Measurements from ENCODE around the gene RIPPLY3. TPM values are rescaled to one million over a fixed set of nuclear protein-coding genes. Genes with fewer than 3 reads are reported as not detected.
A peak's percentile ranks its signal among the peaks of the same experiment; 100 is the strongest.

The RIPPLY3 gene
- total and polyA plus RNA-seq, 2 of the 13 experiments (the other 11 are each of a cell fraction or from before 2014, with no cell fraction given): 0.09 to 2.9 TPM

- in situ Hi-C loops (cut with HindIII; ENCODE audit: extremely low pct_ligation_motif_present, low pct_unique_long_range_greater_than_20kb): no loop called here
- peaks cover 0 to 3% of the 10 kb centered on the region in 2 experiments; a peak in 1 of 5 replicates for H3K36me3 ChIP-seq (replicated peaks in 1 of 2; ENCODE audit: control insufficient read depth in 1 of 2, insufficient read depth in 2 of 2, low read length in 2 of 2)
- TF ChIP-seq, protein P1, sequence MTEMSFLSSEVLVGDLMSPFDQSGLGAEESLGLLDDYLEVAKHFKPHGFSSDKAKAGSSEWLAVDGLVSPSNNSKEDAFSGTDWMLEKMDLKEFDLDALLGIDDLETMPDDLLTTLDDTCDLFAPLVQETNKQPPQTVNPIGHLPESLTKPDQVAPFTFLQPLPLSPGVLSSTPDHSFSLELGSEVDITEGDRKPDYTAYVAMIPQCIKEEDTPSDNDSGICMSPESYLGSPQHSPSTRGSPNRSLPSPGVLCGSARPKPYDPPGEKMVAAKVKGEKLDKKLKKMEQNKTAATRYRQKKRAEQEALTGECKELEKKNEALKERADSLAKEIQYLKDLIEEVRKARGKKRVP (CRISPR knock-in tag; IDR thresholded peaks at IDR 0.05): no peak
- TF ChIP-seq POLR2AphosphoS2 (IDR thresholded peaks at IDR 0.05; ENCODE audit: low read depth, low read length) (no peak), EEA1 (CRISPR knock-in tag; IDR thresholded peaks at IDR 0.05; ENCODE audit: borderline replicate concordance) (no peak), ZBTB26 (CRISPR knock-in tag; IDR thresholded peaks at IDR 0.05; ENCODE audit: borderline replicate concordance) (no peak), RFX1 (IDR thresholded peaks at IDR 0.05) (peak; percentile 41; the same call in 1 of the 2 replicates), PLRG1 (conservative IDR thresholded peaks at IDR 0.05) (no peak), ZFY (CRISPR knock-in tag; IDR thresholded peaks at IDR 0.05) (no peak)
- TF ChIP-seq, protein P2, sequence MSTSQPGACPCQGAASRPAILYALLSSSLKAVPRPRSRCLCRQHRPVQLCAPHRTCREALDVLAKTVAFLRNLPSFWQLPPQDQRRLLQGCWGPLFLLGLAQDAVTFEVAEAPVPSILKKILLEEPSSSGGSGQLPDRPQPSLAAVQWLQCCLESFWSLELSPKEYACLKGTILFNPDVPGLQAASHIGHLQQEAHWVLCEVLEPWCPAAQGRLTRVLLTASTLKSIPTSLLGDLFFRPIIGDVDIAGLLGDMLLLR (CRISPR knock-in tag; IDR thresholded peaks at IDR 0.05): no peak
- TF ChIP-seq, protein P3, sequence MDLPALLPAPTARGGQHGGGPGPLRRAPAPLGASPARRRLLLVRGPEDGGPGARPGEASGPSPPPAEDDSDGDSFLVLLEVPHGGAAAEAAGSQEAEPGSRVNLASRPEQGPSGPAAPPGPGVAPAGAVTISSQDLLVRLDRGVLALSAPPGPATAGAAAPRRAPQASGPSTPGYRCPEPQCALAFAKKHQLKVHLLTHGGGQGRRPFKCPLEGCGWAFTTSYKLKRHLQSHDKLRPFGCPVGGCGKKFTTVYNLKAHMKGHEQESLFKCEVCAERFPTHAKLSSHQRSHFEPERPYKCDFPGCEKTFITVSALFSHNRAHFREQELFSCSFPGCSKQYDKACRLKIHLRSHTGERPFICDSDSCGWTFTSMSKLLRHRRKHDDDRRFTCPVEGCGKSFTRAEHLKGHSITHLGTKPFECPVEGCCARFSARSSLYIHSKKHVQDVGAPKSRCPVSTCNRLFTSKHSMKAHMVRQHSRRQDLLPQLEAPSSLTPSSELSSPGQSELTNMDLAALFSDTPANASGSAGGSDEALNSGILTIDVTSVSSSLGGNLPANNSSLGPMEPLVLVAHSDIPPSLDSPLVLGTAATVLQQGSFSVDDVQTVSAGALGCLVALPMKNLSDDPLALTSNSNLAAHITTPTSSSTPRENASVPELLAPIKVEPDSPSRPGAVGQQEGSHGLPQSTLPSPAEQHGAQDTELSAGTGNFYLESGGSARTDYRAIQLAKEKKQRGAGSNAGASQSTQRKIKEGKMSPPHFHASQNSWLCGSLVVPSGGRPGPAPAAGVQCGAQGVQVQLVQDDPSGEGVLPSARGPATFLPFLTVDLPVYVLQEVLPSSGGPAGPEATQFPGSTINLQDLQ (CRISPR knock-in tag; IDR thresholded peaks at IDR 0.05): no peak
- no peaks in the 10 kb centered on the region for H3K9me3 ChIP-seq (ENCODE audit: low read length)
- no peaks in the 10 kb centered on the region for H3K27me3 ChIP-seq (ENCODE audit: control insufficient read depth in 1 of 2, insufficient read depth in 2 of 2, low read length in 2 of 2)
- H4K20me1 ChIP-seq (ENCODE audit: insufficient read depth, low read length): no peaks in the 10 kb centered on the region
- H3K9ac ChIP-seq (ENCODE audit: insufficient read depth, low read depth, low read length): no peak overlapping the region
- H2AFZ ChIP-seq (ENCODE audit: low read length): no peak overlapping the region
- no peak for DNase-seq (ENCODE audit: low spot score)
- peaks cover 28% of the 10 kb centered on the region for H3K4me1 ChIP-seq (ENCODE audit: insufficient read depth, low read length)
- no TSS peak for BruUV-seq (replicated peaks)
- H3K79me2 ChIP-seq (ENCODE audit: insufficient read depth, low read length): no peaks in the 10 kb centered on the region
- FAIRE-seq: no peak
- ATAC-seq: no peak
- ChIA-PET CTCF (ENCODE audit: low intra/inter-chr PET ratio, low total read pairs) (no interaction called here), POLR2A (no interaction called here)
- no peak overlapping the region for H3K27ac ChIP-seq (ENCODE audit: extremely low read length, insufficient read depth, low read length)
- no peak overlapping the region for H3K4me2 ChIP-seq (ENCODE audit: low read depth, low read length)
- intact Hi-C loops (cut with micrococcal nuclease; ENCODE audit: unreplicated experiment): no loop called here
- H3K4me3 ChIP-seq (replicated peaks in 1 of 3; ENCODE audit: insufficient read depth in 1 of 3, low read depth in 2 of 3, low read length in 3 of 3): no peak overlapping the region
- WGBS (ENCODE audit: low lambda C conversion rate): 96% methylated on average over 9 of the region's 9 CpGs
Measured at GRCh38 chr21:37065561-37066177, 59.2 kb downstream of the RIPPLY3 start.

Small RNA genes lying within 50 kb of the gene (small RNA-seq; reads per million reads assigned to genes)
- 0 reads per million in 3 experiments for gene RF00019 (ENCODE audit: insufficient read depth in 2 of 3, insufficient read length in 3 of 3, low read depth in 2 of 3, low replicate concordance in 1 of 3)
- gene RNU6-696P (ENCODE audit: insufficient read depth in 2 of 3, insufficient read length in 3 of 3, low read depth in 2 of 3, low replicate concordance in 1 of 3): 0 to 1.9 (median 0) reads per million in 3 experiments

Other genes starting within 250 kb of the RIPPLY3 start
- 11.7 and 12.3 TPM in 2 replicates for gene HLCS, start 40.0 kb upstream of the RIPPLY3 start, total RNA-seq (2016; rRNA removed; fragmentation: Illumina TruSeq; extraction: Trizol)
- gene HLCS, start 40.0 kb upstream of the RIPPLY3 start, polyA plus RNA-seq (2011; rRNA removed): 7.9 and 8.5 TPM in 2 replicates
- gene PIGP, start 66.4 kb downstream of the RIPPLY3 start, total RNA-seq (2016; rRNA removed; fragmentation: Illumina TruSeq; extraction: Trizol): 13.7 and 14.8 TPM in 2 replicates
- gene PIGP, start 66.4 kb downstream of the RIPPLY3 start, polyA plus RNA-seq (2011; rRNA removed): 27.3 and 33.4 TPM in 2 replicates
- gene TTC3, start 66.6 kb downstream of the RIPPLY3 start, total RNA-seq (2016; rRNA removed; fragmentation: Illumina TruSeq; extraction: Trizol): 108 and 162 TPM in 2 replicates
- 45.8 and 55.7 TPM in 2 replicates for gene TTC3, start 66.6 kb downstream of the RIPPLY3 start, polyA plus RNA-seq (2011; rRNA removed)

All from HepG2 (cell line).